ENCODE data around the gene TFDP1.

Gene TFDP1

DNA sequence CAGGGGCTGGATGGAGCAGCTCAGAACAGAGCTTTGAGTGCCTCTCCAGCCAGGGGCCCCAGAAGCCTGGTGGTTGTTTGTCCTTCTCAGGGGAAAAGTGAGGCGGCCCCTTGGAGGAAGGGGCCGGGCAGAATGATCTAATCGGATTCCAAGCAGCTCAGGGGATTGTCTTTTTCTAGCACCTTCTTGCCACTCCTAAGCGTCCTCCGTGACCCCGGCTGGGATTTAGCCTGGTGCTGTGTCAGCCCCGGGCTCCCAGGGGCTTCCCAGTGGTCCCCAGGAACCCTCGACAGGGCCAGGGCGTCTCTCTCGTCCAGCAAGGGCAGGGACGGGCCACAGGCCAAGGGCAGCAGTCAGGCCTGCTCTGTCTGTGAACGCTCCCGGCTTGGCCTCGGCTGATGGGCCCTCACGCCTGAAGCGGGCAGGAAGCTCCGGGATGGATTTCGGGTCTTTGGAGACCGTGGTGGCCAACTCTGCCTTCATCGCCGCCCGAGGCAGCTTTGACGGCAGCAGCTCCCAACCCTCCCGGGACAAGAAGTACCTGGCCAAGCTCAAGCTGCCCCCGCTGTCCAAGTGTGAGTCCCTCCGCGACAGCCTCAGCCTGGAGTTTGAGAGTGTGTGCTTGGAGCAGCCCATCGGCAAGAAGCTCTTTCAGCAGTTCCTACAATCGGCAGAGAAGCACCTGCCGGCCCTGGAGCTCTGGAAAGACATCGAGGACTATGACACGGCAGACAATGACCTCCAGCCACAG, 82.6 kb downstream of the TFDP1 start, which contains the start of gene GRK1:
TSS of gene GRK1 (plus strand) at position 269 of the 751 bp plus-strand sequence. CDS start at position 437, 168 bp downstream.
- Histone ChIP-seq H3K4me3 (no peak within 1 kb of the TSS), H3K9me3 (no peaks in the 10 kb centered on the region), H3K4me1 (no peaks in the 10 kb centered on the region), H3K36me3 (replicated peaks) (no peaks in the 10 kb centered on the region), H3K27me3 (ENCODE audit: low read depth) (no peaks in the 10 kb centered on the region; the same call in 1 of the 2 replicates)
- in situ Hi-C loops (cut with MboI; ENCODE audit: low sequenced_read_pairs): no loop called here
- DNase-seq (ENCODE audit: low spot score in 2 of 2): no peak

DNA sequence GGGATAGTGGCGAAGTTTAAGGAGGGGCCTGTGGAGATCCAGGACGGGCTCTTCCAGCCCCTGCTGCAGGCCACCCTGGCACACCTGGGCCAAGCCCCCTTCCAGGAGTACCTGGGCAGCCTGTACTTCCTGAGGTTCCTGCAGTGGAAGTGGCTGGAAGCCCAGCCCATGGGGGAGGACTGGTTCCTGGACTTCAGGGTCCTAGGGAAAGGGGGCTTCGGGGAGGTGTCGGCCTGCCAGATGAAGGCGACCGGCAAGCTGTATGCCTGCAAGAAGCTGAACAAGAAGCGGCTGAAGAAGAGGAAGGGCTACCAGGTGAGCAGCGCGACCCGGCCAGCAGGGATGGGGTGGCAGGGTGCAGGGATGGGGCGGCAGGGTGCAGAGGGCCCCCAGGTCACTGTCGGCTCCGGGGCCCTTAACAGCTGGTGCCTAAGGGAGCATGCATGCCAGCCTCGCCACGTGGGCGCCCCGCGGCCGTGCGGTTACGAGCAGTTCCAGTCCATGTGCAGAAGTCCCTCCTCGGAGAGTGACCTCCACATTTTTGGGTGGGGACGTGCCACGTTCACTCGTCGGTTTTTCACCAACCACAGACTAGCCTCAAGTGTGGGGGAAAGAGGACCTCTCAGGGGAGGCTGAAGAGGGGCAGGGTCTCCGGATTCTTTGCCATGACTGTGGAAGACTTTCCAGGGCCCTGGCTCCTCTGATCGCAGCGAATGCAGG, 83.4 kb downstream of the TFDP1 start:
- H3K4me3 ChIP-seq: no peak overlapping the region
- H3K36me3 ChIP-seq (replicated peaks): no peaks in the 10 kb centered on the region
- in situ Hi-C loops (cut with MboI; ENCODE audit: low sequenced_read_pairs): no loop called here
- H3K27me3 ChIP-seq (ENCODE audit: low read depth): no peaks in the 10 kb centered on the region
- DNase-seq (ENCODE audit: low spot score in 2 of 2): no peak
- no peaks in the 10 kb centered on the region for H3K9me3 ChIP-seq
- H3K4me1 ChIP-seq: no peaks in the 10 kb centered on the region

DNA sequence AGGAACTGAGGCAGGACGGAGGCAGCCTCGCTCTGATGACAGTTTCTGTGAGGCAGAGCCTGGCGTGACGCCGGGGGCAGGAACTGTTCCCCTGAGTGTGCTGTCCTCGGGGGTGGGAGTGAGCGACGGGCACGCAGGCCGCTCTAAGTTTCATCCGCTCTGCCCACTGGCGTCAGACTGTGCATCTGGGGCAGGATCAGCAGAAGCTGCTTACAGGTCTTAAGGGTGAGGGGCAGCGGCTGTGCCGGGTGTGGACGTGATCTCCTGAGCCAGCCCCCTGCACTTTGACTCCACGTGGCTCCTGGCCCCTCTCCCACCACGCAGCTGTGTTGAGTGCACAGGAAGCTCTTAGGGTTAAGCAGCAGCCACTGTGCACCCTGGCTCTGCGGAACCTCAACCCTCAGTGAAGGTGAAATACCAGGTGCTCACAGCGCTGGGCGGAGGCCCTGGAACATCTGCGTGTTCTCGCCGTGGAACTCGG, 84.0 kb downstream of the TFDP1 start:
- no peaks in the 10 kb centered on the region for H3K9me3 ChIP-seq
- H3K27me3 ChIP-seq (ENCODE audit: low read depth): no peaks in the 10 kb centered on the region
- H3K4me1 ChIP-seq: no peaks in the 10 kb centered on the region
- H3K4me3 ChIP-seq: no peak overlapping the region
- no peak for DNase-seq (ENCODE audit: low spot score in 2 of 2)
- H3K36me3 ChIP-seq (replicated peaks): no peaks in the 10 kb centered on the region
- in situ Hi-C loops (cut with MboI; ENCODE audit: low sequenced_read_pairs): no loop called here

DNA sequence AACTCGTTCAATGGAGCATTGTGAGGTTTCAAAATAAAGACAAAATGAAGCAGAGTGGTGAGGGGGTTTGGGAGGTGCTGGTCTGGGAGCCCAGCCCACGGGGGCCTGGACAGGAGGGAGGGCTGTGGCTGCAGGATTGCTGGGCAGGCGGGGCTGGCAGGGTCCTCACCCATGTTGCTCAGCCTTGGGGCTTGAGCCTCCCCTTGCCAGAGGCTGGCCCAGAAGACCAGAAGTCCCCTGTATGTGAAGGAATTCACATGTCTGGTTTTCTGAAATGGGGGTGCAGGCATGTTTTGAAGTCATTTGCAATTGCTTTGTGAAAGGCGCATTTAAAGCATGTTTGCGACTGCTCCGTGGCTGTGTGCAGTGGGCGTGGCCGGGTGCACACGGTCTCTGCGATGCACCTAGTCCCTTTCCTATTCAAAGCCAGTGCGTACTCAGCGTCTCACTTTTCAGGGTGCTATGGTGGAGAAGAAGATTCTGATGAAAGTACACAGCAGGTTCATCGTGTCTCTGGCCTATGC, 84.7 kb downstream of the TFDP1 start:
- H3K9me3 ChIP-seq: no peaks in the 10 kb centered on the region
- no peak overlapping the region for H3K4me3 ChIP-seq
- in situ Hi-C loops (cut with MboI; ENCODE audit: low sequenced_read_pairs): no loop called here
- no peaks in the 10 kb centered on the region for H3K27me3 ChIP-seq (ENCODE audit: low read depth)
- H3K4me1 ChIP-seq: no peaks in the 10 kb centered on the region
- H3K36me3 ChIP-seq (replicated peaks): no peaks in the 10 kb centered on the region
- DNase-seq (ENCODE audit: low spot score in 2 of 2): no peak

DNA sequence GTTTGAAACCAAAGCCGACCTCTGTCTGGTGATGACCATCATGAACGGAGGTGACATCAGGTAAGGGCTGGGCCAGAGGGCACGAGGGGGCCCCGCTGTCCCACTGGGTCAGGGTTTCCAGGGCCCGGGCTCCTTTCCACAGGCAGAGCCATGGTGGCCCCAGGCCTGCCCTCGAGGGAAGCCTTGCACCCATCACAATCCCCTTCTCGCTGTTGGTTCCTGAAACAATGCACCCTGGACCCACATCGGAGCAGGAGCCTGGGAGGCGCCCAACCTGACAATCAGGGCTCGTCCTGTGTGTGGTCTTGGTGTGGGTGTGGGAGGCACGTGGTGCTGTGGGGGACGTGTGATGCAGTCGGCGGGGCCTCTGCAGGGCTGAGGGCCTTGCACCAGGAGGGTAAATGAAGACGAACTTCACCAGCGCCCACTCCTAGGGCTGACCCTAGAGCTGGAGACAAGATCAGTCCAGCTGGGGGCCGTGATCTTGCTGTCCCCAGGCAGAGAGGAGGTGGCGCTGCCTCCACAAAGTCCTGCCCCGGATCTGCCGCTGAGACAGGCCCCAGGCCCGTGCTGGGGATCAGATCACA, 85.3 kb downstream of the TFDP1 start:
- Histone ChIP-seq H3K27me3 (ENCODE audit: low read depth) (no peaks in the 10 kb centered on the region), H3K36me3 (replicated peaks) (no peaks in the 10 kb centered on the region), H3K9me3 (no peaks in the 10 kb centered on the region), H3K4me3 (no peak overlapping the region), H3K4me1 (no peaks in the 10 kb centered on the region)
- in situ Hi-C loops (cut with MboI; ENCODE audit: low sequenced_read_pairs): no loop called here
- DNase-seq (ENCODE audit: low spot score in 2 of 2): no peak

DNA sequence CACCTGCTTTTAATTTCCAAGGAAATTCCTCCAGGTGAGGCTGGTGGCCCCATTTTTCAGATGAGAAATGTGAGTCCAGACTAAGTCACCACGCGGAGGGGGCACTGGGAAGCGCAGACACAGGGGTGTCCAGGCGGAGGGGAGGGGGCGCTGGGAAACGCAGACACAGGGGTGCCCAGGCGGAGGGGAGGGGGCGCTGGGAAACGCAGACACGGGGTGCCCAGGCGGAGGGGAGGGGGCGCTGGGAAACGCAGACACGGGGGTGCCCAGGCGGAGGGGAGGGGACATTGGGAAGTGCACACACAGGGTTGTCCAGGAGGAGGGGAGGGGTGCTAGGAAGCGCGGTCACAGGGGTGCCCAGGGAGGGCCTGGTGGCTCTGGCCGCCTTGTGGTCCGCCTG, 86.0 kb downstream of the TFDP1 start:
- Histone ChIP-seq H3K9me3 (no peaks in the 10 kb centered on the region), H3K27me3 (ENCODE audit: low read depth) (no peaks in the 10 kb centered on the region), H3K4me3 (no peak overlapping the region), H3K4me1 (no peaks in the 10 kb centered on the region), H3K36me3 (replicated peaks) (no peaks in the 10 kb centered on the region)
- in situ Hi-C loops (cut with MboI; ENCODE audit: low sequenced_read_pairs): no loop called here
- no peak for DNase-seq (ENCODE audit: low spot score in 2 of 2)

DNA sequence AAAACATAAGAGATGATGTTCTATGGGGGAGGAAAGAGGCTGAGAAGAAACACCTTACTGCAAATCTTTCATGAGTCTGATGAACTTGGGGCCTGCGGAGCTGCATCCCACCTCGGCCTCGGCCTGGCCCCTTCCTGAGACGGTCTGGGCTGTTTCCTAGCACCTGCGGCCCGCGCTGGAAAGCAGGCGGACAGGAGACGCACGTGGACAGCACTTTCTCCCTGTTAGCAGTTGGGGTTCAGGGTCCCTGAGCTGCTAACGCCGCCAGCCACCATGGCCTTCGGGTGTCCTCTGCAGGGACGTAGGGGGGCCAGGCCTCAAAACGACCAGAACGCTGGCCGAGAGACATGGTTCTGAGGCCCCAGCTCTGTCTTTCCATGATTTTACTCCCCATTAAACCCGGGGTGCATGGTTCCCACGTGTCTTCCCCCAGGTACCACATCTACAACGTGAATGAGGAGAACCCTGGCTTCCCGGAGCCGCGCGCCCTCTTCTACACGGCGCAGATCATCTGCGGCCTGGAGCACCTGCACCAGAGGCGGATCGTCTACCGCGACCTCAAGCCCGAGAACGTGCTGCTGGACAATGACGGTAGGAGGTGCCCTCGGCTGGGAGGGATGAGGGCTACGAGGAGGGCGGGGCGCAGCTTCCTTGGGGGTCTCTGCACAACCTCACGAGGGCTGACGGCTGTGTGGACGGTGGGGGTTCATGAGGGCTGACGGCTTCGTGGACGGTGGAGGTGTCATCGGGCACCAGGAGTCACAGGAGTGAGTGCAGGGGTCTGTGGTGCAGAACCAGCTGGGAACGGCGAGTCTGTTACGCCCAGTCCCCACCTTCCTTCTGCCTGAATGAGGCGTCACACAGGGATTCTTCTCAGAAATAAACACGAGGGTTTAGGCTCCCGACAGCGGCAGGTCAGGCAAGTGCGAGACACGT, 86.8 kb downstream of the TFDP1 start:
- Histone ChIP-seq H3K4me1 (no peaks in the 10 kb centered on the region), H3K36me3 (replicated peaks) (no peaks in the 10 kb centered on the region), H3K4me3 (no peak overlapping the region), H3K9me3 (no peaks in the 10 kb centered on the region), H3K27me3 (ENCODE audit: low read depth) (no peaks in the 10 kb centered on the region)
- in situ Hi-C loops (cut with MboI; ENCODE audit: low sequenced_read_pairs): no loop called here
- DNase-seq (ENCODE audit: low spot score in 2 of 2): no peak

DNA sequence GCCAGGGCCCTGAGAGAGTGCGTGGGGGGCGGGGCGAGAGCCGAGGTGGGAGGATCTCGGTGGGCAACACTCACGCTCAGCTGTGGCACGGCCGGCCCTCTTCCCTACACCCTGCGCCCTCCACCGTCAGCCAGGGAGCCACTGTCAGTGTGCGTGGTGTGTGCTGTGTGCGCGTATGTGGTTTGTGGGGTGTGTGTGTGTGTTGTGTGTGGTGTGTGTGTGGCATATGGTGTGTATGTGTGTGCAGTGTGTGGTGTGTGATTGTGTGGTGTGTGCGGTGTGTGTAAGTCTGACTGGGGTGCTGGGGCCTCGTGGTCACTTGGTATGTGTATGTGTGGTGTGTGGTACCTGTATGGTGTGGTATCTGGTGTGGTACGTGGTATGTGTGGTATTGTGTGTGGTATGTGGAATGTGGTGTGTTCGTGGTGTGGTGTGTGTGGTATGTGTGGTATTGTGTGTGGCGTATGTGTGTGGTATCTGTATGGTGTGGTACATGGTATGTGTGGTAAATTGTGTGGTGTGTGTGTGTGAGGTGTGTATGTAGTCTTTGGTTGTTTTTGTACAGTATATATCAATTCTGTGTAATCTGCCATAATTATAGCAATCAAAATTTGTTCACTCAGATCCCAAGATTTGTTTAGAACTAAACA, 87.6 kb downstream of the TFDP1 start:
- H3K4me3 ChIP-seq: no peak overlapping the region
- in situ Hi-C loops (cut with MboI; ENCODE audit: low sequenced_read_pairs): no loop called here
- no peaks in the 10 kb centered on the region for H3K27me3 ChIP-seq (ENCODE audit: low read depth)
- no peak for DNase-seq (ENCODE audit: low spot score in 2 of 2)
- no peaks in the 10 kb centered on the region for H3K36me3 ChIP-seq (replicated peaks)
- H3K9me3 ChIP-seq: no peaks in the 10 kb centered on the region
- H3K4me1 ChIP-seq: no peaks in the 10 kb centered on the region

Measured in HAP-1 (cell line).